GM19193 (cell line): ENCODE measurements around the gene ASIC3.

Experiments
- POLR2A ChIP-seq: IDR thresholded peaks from 4 replicates; pipeline ENCODE4 v1.6.1; 2011; ENCODE audit not compliant: insufficient read depth, insufficient read length; ENCODE audit errors: extremely low read depth

The ASIC3 gene

DNA sequence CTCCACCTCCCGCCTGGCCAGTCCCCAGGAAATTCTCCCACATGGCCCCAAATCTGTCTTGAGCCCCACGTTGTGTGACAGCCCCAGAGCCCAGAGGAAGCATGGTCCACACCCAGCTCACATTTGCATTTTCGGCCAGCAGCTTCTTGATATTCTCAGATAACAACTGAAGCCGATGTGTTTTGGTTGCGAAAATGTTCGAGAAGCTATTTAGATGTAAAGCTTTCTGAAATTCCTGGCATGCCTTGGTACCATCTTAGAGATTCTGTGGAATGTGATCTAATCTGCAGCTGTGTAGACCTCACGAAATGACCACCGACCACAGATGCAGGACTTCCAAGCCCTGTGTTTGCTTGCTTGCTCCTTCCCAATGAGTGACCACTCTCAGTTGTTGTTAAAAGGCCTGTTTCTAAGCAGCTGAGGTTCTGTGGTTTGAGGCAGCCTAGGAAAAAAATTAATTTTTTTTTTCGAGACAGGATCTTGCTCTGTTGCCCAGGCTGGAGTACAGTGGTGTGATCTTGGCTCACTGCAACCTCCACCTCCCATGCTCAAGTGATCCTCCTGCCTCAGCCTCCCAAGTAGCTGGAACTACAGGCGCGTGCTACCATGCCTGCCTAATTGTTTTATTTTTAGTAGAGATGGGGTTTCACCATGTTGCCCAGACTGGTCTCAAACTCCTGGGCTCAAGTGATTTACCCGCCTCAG lies 19.9 kb downstream of the ASIC3 start:
- no peak for TF ChIP-seq POLR2A

DNA sequence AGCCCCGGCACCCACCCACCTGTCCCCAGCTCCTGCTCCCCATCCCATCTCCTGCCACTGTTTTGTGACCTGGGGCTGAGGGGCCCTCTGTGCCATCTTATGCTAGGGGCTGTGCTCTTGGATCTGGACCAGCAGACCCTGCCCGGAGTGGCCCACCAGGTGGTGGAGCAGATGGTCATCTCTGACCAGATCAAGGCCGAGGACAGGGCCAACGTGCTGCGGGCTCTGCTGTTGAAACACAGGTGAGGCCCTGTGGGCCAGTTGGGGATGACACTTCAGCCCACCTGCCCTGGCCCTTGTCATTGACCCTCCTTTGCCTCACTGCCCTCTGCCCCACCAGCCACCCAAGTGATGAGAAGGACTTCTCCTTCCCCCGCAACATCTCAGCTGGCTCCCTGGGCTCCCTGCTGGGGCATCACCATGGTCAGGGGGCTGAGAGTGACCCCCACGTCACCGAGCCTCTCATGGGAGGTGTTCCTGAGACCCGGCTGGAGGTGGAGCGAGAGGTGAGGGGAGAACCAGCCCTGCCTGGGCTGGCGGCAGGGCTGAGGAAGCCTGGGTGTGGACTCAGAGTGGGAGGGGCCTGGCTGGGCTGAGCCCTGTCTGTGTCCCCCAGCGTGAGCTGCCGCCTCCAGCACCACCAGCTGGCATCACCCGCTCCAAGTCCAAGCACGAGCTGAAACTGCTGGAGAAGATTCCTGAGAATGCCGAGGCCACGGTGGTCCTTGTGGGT lies 21.7 kb downstream of the ASIC3 start:
- TF ChIP-seq POLR2A, result no peak

DNA sequence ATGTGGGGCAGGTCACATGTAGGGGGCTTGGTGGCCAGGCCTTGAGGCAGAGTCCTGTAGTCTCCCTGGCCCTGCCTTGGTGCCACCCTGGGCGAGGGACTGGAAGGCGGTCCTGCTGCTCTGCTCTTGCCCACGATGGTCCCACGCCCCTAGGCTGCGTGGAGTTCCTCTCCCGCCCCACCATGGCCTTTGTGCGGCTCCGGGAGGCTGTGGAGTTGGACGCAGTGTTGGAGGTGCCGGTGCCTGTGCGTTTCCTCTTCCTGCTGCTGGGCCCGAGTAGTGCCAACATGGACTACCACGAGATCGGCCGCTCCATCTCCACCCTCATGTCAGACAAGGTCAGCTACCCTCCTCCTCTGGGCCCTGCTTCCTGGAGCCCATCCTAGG lies 22.2 kb downstream of the ASIC3 start:
- TF ChIP-seq POLR2A, result no peak

DNA sequence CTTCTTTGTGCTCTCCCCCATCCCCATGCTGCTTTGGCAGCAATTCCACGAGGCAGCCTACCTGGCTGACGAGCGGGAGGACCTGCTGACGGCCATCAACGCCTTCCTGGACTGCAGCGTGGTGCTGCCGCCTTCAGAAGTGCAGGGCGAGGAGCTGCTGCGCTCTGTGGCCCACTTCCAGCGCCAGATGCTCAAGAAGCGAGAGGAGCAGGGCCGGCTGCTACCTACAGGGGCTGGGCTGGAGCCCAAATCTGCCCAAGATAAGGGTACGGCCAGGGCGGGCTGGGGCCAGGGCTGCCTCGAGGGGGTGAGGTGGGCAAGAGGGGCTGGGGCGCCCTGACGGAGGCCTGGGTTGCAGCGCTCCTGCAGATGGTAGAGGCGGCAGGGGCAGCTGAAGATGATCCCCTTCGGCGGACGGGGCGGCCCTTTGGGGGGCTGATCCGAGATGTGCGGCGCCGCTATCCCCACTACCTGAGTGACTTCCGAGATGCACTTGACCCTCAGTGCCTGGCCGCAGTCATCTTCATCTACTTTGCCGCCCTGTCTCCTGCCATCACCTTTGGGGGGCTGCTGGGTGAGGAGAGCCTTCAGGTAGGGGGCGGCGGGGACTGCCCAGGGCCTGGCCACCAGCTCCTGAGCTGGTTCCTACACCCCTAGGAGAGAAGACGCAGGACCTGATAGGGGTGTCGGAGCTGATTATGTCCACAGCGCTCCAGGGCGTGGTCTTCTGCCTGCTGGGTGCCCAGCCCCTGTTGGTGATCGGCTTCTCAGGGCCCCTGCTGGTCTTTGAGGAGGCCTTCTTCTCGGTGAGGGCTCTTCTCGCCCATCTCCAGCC lies 22.9 kb downstream of the ASIC3 start:
- no peak for TF ChIP-seq POLR2A

DNA sequence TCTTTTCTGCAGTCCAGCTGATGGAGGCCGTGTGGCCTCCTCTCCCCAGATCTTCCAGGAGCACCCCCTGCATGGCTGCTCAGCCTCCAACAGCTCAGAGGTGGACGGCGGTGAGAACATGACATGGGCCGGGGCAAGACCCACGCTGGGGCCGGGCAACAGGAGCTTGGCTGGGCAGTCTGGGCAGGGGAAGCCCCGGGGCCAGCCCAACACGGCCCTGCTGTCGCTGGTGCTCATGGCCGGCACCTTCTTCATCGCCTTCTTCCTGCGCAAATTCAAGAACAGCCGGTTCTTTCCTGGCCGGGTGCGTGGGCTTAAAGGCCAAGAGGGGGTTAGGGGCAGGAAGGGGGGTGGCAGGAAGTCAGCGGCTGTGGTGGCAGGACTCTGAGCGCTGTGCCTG lies 25.7 kb downstream of the ASIC3 start:
- no peak for TF ChIP-seq POLR2A

DNA sequence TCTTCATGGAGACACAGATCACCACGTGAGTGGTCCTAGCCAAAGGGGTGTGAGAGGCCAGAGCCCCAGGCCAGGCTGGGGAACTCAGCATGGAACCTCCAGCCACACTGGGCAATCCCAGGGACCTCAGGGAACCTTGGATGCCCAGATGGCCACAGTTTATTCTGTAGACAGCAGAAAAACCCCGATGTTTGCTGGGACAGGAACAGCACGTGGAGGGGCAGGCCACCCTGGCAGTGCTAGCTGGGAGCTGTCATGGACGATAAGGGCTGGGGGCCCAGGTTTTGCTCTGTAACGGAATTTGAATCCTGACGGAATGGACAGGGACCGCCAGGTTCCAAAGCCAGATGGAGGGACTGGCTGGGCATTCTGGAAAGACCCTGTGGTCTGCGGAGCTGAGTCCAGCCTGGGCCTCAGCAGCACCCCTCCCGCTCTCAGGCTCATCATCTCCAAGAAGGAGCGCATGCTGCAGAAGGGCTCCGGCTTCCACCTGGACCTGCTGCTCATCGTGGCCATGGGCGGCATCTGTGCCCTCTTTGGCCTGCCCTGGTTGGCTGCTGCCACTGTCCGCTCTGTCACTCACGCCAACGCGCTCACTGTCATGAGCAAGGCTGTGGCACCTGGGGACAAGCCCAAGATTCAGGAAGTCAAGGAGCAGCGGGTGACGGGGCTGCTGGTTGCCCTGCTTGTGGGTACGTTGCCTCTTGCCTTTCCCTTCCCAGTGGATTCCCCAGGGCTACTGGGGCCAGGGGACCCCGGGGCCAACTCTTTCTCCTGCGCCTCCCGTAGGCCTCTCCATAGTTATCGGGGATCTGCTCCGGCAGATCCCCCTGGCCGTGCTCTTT lies 26.7 kb downstream of the ASIC3 start:
- no peak for TF ChIP-seq POLR2A

DNA sequence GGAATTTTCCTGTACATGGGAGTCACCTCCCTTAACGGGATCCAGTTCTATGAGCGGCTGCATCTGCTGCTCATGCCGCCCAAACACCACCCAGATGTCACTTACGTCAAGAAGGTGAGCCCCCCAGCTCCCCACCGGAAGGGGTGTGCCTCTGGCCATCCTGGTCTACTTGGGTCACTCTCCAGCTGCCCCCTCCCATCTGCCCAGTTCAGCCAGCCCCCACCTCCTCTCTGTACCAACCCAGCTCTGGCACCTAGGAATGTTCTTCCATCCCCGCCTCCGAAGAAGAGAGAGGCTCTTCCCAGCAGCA lies 27.3 kb downstream of the ASIC3 start:
- no peak for TF ChIP-seq POLR2A

DNA sequence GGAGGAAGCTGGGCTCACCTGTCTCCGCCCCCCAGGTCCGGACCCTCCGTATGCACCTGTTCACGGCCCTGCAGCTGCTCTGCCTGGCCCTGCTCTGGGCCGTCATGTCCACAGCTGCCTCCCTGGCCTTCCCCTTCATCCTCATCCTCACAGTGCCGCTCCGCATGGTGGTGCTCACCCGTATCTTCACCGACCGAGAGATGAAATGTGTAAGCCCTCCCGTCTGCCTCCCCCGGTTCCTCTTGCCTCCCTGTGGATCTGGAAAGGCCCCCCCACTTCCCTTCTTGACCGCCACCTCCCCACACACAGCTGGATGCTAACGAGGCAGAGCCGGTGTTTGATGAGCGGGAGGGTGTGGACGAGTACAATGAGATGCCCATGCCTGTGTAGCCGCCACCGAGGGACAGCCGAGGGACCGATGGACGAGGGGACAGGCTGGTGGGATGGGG lies 27.7 kb downstream of the ASIC3 start:
- no peak for TF ChIP-seq POLR2A

DNA sequence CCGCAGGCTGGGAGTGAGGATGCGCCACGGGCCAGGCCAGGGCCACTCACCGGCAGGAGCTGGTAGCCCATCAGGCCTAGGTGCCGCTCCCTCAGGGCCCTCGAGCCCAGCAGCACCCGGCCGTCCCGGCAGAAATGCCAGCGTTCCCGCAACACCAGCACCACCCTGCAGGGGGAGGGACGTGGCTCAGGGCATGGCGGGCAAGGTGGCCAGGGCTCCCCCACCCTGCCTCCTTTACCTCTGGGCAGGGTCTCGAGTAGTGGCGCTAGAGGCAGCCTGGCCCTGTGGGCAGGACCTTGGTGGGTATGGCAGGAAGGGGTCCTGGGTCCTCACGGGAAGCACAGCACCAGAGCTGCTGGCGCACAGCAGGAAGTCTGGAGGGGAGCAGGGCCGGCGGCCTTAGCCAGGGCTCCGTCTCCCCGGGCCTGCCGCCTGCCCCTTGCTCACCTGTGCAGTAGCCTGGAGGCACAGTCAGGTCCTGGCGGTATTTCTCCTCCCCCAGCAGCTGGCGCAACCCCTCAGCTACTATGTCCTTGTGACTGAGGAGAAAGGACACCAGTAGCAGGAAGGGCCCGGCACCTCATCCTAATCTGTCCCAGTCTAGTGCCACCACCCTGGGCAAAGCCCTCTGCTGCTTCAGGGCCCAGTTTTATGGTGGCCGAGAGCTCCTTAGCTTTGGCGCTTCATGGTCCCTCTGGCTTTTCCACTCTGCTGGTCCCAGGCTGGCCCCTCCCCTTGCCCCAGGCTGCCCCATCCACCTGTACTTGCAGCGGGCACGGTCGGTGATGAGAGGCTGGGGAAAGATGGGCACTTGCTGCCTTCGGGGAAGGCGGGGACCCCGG lies 28.8 kb downstream of the ASIC3 start:
- TF ChIP-seq POLR2A, result no peak

DNA sequence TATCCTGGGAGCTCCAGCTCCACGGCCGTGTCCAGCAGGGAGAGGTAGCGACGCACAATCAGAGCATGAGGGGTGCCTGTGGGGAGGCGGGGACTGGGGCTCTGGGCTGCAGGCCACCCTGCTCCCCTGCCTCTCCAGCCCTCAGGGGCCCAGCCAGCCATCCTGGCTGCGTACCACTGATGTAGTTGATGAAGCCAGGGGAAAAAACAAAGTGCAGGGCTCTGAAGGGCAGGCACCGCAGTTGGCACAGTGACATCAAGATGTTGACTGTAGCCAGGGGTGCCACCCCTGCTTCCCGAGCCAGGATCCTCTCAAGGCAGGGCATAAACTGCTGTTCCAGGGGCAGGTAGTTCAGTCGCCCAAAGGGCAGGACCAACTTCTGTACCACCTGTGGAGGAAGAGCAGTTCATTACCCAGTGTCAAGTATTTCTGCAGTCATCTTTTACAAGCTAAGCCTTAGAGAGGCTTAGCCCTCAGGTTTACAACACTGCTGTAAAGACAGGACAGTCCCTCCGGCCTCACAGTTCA lies 29.4 kb downstream of the ASIC3 start:
- TF ChIP-seq POLR2A, result no peak

DNA sequence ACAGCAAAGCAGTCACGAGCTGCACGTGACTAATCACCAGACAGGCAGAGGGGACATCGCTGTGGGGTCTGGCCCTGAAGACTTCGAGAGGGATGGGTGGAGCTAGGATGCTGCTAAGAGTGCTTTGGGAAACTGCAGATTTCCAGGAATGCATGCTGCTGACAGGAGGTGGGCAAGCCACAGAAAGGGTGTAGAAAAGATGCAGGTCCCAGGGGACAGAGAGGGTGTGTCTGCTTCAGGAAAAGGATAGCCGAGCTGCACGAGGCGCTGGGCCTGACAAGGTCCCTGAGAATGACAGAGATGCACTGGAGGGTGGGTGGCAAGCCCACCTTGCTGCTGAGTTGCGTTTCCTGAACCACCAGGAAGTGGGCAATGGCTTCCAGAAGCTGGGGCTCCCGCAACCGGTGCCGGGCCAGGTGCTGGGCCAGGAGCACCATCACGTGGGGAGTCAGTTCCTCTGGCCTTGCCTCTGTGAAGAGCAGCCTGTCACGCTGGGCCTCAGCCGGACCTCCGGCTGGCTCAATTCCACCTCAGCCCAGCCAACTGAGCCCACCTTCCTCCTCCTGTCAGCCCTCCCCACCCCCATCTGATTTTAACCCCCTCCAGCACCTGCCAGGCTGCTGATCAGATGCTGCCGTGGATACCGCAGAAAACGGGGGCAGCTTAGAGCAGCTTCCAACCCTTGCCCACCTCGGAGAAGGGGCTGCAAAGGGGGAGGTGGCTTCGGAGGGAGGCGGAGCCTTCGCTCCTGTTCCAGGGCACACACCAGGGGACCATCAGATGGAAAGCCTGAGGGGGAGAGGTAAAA lies 30.1 kb downstream of the ASIC3 start:
- peak; percentile 33 for TF ChIP-seq POLR2A

DNA sequence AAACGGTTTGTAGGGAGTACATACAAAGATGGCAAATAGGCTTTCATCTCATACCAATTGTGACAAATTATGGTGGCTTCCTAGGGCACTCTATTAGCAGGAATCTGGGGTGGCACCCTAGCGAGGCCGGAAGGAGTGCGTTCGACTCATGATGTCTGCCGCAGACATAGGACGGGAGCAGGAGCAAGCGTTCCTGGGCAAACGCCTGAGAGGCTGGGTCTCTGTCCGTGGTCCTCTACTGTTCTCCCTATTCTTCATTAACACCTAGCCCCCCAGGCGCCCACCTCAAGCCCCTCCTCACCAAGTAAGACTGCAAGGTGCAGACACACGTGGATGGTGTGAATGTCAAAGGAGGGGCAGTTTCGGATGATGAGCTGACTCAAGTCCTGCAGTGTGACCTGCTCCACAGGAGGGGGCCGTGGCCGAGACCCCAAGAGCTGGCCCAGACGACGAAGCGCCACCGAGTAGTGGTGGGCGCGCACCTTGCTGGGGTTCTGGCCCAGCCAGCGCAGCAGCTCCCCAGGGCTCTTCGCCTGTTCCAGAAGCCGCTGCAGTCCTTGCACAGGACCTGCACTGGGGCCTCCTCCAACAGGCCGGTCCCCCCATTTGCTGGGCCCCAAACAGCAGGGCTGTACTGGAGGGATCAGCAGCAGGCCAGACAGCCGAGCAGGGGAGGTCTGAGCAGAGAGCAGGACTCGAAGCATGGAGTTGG lies 31.0 kb downstream of the ASIC3 start:
- no peak for TF ChIP-seq POLR2A
